H9 (cell line): Measurements from ENCODE around the gene PGAM4. TPM values are rescaled to one million over a fixed set of nuclear protein-coding genes. Genes with fewer than 3 reads are reported as not detected.

Experiments
- DNase-seq: peaks from one replicate; pipeline ENCODE4 v3.0.0-alpha.2; 2017
- H2AFZ ChIP-seq: one replicate; pipeline ENCODE4 v1.6.1; 2013; ENCODE audit warnings: mild to moderate bottlenecking, low read length, control low read depth, moderate library complexity
- H2AK5ac ChIP-seq: 2 replicates; pipeline ENCODE4 v1.6.1; 2013; ENCODE audit warnings: low read length, control low read depth, mixed read lengths; ENCODE audit not compliant: insufficient read length
- H2BK120ac ChIP-seq: one replicate; pipeline ENCODE4 v1.6.1; 2013; ENCODE audit warnings: low read depth, mild to moderate bottlenecking, low read length, control low read depth, inconsistent platforms; ENCODE audit not compliant: poor library complexity, severe bottlenecking
- H2BK12ac ChIP-seq: 2 replicates; pipeline ENCODE4 v1.6.1; 2013; ENCODE audit warnings: low read length, control low read depth, mixed read lengths, low read depth; ENCODE audit not compliant: insufficient read length
- H2BK15ac ChIP-seq: 2 replicates; pipeline ENCODE4 v1.6.1; 2013; ENCODE audit warnings: low read depth, low read length, control low read depth
- H2BK20ac ChIP-seq: one replicate; pipeline ENCODE4 v1.6.1; 2013; ENCODE audit warnings: low read depth, mild to moderate bottlenecking, low read length, control low read depth, inconsistent platforms; ENCODE audit not compliant: poor library complexity, severe bottlenecking
- H2BK5ac ChIP-seq: 2 replicates; pipeline ENCODE4 v1.6.1; 2013; ENCODE audit warnings: low read length, control low read depth, mixed read lengths; ENCODE audit not compliant: insufficient read length
- H3K14ac ChIP-seq: 2 replicates; pipeline ENCODE4 v1.6.1; 2013; ENCODE audit warnings: low read length, control low read depth; ENCODE audit not compliant: insufficient read depth
- H3K18ac ChIP-seq: 2 replicates; pipeline ENCODE4 v1.6.1; 2013; ENCODE audit warnings: low read depth, mild to moderate bottlenecking, mixed read lengths, low read length, control low read depth; ENCODE audit not compliant: insufficient read length
- H3K23ac ChIP-seq: 2 replicates; pipeline ENCODE4 v1.6.1; 2013; ENCODE audit warnings: low read length, control low read depth, mixed read lengths, low read depth; ENCODE audit not compliant: insufficient read length
- H3K23me2 ChIP-seq: 2 replicates; pipeline ENCODE4 v1.6.1; 2013; ENCODE audit warnings: low read depth, mild to moderate bottlenecking, mixed read lengths, low read length, control low read depth; ENCODE audit not compliant: insufficient read length, poor library complexity, severe bottlenecking
- H3K27ac ChIP-seq: 2 replicates; pipeline ENCODE4 v1.5.1; 2013; ENCODE audit warnings: low read length, control low read depth, mixed read lengths, low read depth; ENCODE audit not compliant: insufficient read length
- H3K27me3 ChIP-seq: 2 replicates; pipeline ENCODE4 v1.6.1; 2013; ENCODE audit warnings: low read length, control low read depth, inconsistent platforms; ENCODE audit not compliant: insufficient read depth
- H3K4ac ChIP-seq: 2 replicates; pipeline ENCODE4 v1.6.1; 2013; ENCODE audit warnings: low read depth, mild to moderate bottlenecking, control low read depth, inconsistent platforms, low read length, moderate library complexity
- H3K4me1 ChIP-seq: 2 replicates; pipeline ENCODE4 v1.6.1; 2013; ENCODE audit warnings: low read length, control low read depth, inconsistent platforms; ENCODE audit not compliant: insufficient read depth
- H3K4me2 ChIP-seq: 2 replicates; pipeline ENCODE4 v1.6.1; 2013; ENCODE audit warnings: low read length, control low read depth, mixed read lengths; ENCODE audit not compliant: insufficient read length, insufficient read depth
- H3K56ac ChIP-seq: 2 replicates; pipeline ENCODE4 v1.6.1; 2013; ENCODE audit warnings: low read depth, mild to moderate bottlenecking, mixed read lengths, low read length, control low read depth; ENCODE audit not compliant: insufficient read length
- H3K79me1 ChIP-seq: 2 replicates; pipeline ENCODE4 v1.6.1; 2013; ENCODE audit warnings: low read depth, mild to moderate bottlenecking, moderate library complexity, low read length, control low read depth, inconsistent platforms; ENCODE audit not compliant: insufficient read depth, poor library complexity, severe bottlenecking
- H3K79me2 ChIP-seq: 2 replicates; pipeline ENCODE4 v1.6.1; 2013; ENCODE audit warnings: low read length, control low read depth, inconsistent platforms; ENCODE audit not compliant: insufficient read depth
- H3K9ac ChIP-seq: 2 replicates; pipeline ENCODE4 v1.6.1; 2013; ENCODE audit warnings: low read length, control low read depth, mixed read lengths; ENCODE audit not compliant: insufficient read length; ENCODE audit errors: extremely low read depth
- H3K9me3 ChIP-seq: one replicate; pipeline ENCODE4 v1.6.1; 2013; ENCODE audit warnings: low read depth, low read length, inconsistent platforms; ENCODE audit not compliant: control insufficient read depth
- H3T11ph ChIP-seq: one replicate; pipeline ENCODE4 v1.6.1; 2013; ENCODE audit warnings: mild to moderate bottlenecking, low read length, control low read depth, inconsistent platforms
- H4K20me1 ChIP-seq: one replicate; pipeline ENCODE4 v1.6.1; 2013; ENCODE audit not compliant: control insufficient read depth, insufficient read length, insufficient read depth
- H4K5ac ChIP-seq: 2 replicates; pipeline ENCODE4 v1.6.1; 2013; ENCODE audit warnings: low read depth, mild to moderate bottlenecking, mixed read lengths, low read length, control low read depth; ENCODE audit not compliant: insufficient read length
- H4K8ac ChIP-seq: replicated peaks from 2 replicates; pipeline ENCODE4 v1.6.1; 2013; ENCODE audit warnings: low read length, control low read depth, mixed read lengths, low read depth; ENCODE audit not compliant: insufficient read length
- H4K91ac ChIP-seq: 2 replicates; pipeline ENCODE4 v1.6.1; 2013; ENCODE audit warnings: low read depth, mild to moderate bottlenecking, moderate library complexity, mixed read lengths, low read length, control low read depth; ENCODE audit not compliant: insufficient read length
- H3K27ac Mint-ChIP-seq, 3 experiments: 2 replicates in 2 of 3; 3 replicates in 1 of 3; pipeline ENCODE4 v1.8.0; 2020 to 2021; ENCODE audit warnings: mixed read lengths in 3 of 3, mild to moderate bottlenecking in 1 of 3, moderate library complexity in 1 of 3
- H3K27me3 Mint-ChIP-seq: 2 replicates; pipeline ENCODE4 v1.8.0; 2021; ENCODE audit warnings: low read depth, mild to moderate bottlenecking, moderate library complexity, mixed read lengths
- H3K36me3 Mint-ChIP-seq, 3 experiments: 2 replicates in 2 of 3; 3 replicates in 1 of 3; pipeline ENCODE4 v1.8.0; 2020 to 2021; ENCODE audit warnings: low read depth in 3 of 3, mixed read lengths in 3 of 3; ENCODE audit not compliant: insufficient read depth in 1 of 3
- H3K4me1 Mint-ChIP-seq, 2 experiments: 2 replicates each; pipeline ENCODE4 v1.8.0; 2020; ENCODE audit warnings: mixed read lengths in 2 of 2
- H3K4me3 Mint-ChIP-seq, 2 experiments: 2 replicates in 1 of 2; 3 replicates in 1 of 2; pipeline ENCODE4 v1.8.0; 2020 to 2021; ENCODE audit warnings: mild to moderate bottlenecking in 2 of 2, mixed read lengths in 2 of 2, moderate library complexity in 1 of 2
- H3K9me3 Mint-ChIP-seq, 2 experiments: 2 replicates in 1 of 2; 3 replicates in 1 of 2; pipeline ENCODE4 v1.8.0; 2020; ENCODE audit warnings: mild to moderate bottlenecking in 2 of 2, mixed read lengths in 2 of 2, moderate library complexity in 1 of 2
- WGBS: extraction: QIAGEN DNeasy Blood & Tissue Kit; methylation state at CpG from one replicate; pipeline ENCODE4 v1.1.7; 2013; ENCODE audit warnings: missing lambda C conversion rate, low lambda C conversion rate, mixed read lengths; ENCODE audit not compliant: insufficient read length; ENCODE audit errors: extremely low coverage; 5-methylcytosine and 5-hydroxymethylcytosine counted together
- total RNA-seq: library from RNA; stranded (reverse); gene quantifications from 2 replicates; pipeline ENCODE4 v1.2.1, GENCODE V29; 2021
- TF ChIP-seq, protein P1 (sequence below): fragments of 200-600 bp; sonication (generic); conservative IDR thresholded peaks from 3 replicates; pipeline ENCODE4 v1.8.0; 2021; ENCODE audit warnings: antibody characterized with exemption, mild to moderate bottlenecking

The PGAM4 gene
- total RNA-seq, 1 experiment from 2014 or later, result 0.52 TPM

GRCh38 chrX:77952173-77952572 is 17.3 kb downstream of the PGAM4 start:
- no peak overlapping the region for H4K91ac ChIP-seq
- Mint-ChIP-seq H3K27me3 (no peaks in the 10 kb centered on the region), H3K27ac (no peak overlapping the region), H3K4me1 (no peaks in the 10 kb centered on the region), H3K9me3 (peaks cover 40 to 41% of the 10 kb centered on the region in 2 experiments), H3K4me3 (no peak overlapping the region), H3K36me3 (peaks cover 0 to 6% (median under 1%) of the 10 kb centered on the region in 3 experiments; a peak in 2 of 7 replicates)
- H3K56ac ChIP-seq, result no peak overlapping the region
- H3K18ac ChIP-seq, result no peak overlapping the region
- H3T11ph ChIP-seq, result no peak overlapping the region
- no peaks in the 10 kb centered on the region for H3K23me2 ChIP-seq
- no peak overlapping the region for H2AK5ac ChIP-seq
- no peaks in the 10 kb centered on the region for H3K79me2 ChIP-seq
- H3K27ac ChIP-seq, result no peak overlapping the region
- no peak overlapping the region for H2BK5ac ChIP-seq
- H3K4me1 ChIP-seq, result no peaks in the 10 kb centered on the region
- DNase-seq, result no peak
- no peak overlapping the region for H2AFZ ChIP-seq
- no peak overlapping the region for H3K14ac ChIP-seq
- no peak overlapping the region for H2BK12ac ChIP-seq
- H3K79me1 ChIP-seq, result no peaks in the 10 kb centered on the region
- H4K20me1 ChIP-seq, result no peaks in the 10 kb centered on the region
- H3K4ac ChIP-seq, result no peak overlapping the region
- no peak overlapping the region for H2BK120ac ChIP-seq
- H3K9ac ChIP-seq, result no peak overlapping the region
- no peak overlapping the region for H3K23ac ChIP-seq
- H4K5ac ChIP-seq, result no peak overlapping the region
- no peak overlapping the region for H2BK20ac ChIP-seq
- no peak overlapping the region for H4K8ac ChIP-seq
- no peaks in the 10 kb centered on the region for H3K27me3 ChIP-seq
- no peak overlapping the region for H3K4me2 ChIP-seq
- WGBS, result no CpG with 5 or more reads among the region's 1 CpG
- TF ChIP-seq, protein P1, sequence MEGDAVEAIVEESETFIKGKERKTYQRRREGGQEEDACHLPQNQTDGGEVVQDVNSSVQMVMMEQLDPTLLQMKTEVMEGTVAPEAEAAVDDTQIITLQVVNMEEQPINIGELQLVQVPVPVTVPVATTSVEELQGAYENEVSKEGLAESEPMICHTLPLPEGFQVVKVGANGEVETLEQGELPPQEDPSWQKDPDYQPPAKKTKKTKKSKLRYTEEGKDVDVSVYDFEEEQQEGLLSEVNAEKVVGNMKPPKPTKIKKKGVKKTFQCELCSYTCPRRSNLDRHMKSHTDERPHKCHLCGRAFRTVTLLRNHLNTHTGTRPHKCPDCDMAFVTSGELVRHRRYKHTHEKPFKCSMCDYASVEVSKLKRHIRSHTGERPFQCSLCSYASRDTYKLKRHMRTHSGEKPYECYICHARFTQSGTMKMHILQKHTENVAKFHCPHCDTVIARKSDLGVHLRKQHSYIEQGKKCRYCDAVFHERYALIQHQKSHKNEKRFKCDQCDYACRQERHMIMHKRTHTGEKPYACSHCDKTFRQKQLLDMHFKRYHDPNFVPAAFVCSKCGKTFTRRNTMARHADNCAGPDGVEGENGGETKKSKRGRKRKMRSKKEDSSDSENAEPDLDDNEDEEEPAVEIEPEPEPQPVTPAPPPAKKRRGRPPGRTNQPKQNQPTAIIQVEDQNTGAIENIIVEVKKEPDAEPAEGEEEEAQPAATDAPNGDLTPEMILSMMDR, result no peak
- H2BK15ac ChIP-seq, result no peak overlapping the region
- H3K9me3 ChIP-seq, result peaks cover 7% of the 10 kb centered on the region
